HCT116 (cell line): ENCODE results near the gene CYP4A11. TPM values are rescaled to one million over a fixed set of nuclear protein-coding genes. Genes with fewer than 3 reads are reported as not detected.
"Not testable (repeated sequence)": the region's sequence is repeated elsewhere in the genome, so short reads cannot be mapped to it uniquely, and the experiment has no call there.

Source experiments
- ATAC-seq: fragments of 200-7000 bp; cut with Tn5 transposase; 2 replicates; pipeline ENCODE4 v1.9.1; 2020; ENCODE audit warnings: mild to moderate bottlenecking, moderate library complexity
- BruUV-seq: library from RNA; stranded (reverse); fragments of 400-500 nt; replicated peaks from 2 replicates; lab custom pipeline; 2021; lab: Mats Ljungman, UMichigan
- CTCF ChIA-PET: fragments of 300-600 bp; sonication (Branson Sonifier 250); formaldehyde crosslinking; loops from one replicate; lab custom pipeline; 2021; ENCODE audit warnings: antibody characterized with exemption; lab: Charles Lee
- POLR2A ChIA-PET: fragments of 300-600, 350-600 bp; sonication (Branson Sonifier 250); formaldehyde crosslinking; loops from one replicate; lab custom pipeline; 2021; ENCODE audit warnings: antibody characterized with exemption; lab: Charles Lee
- RAD21 ChIA-PET, 2 experiments: fragments of 300-600 bp; sonication (Branson Sonifier 250); formaldehyde crosslinking; loops; one replicate each; lab custom pipeline; 2023; ENCODE audit warnings: low total read pairs in 2 of 2; ENCODE audit not compliant: uncharacterized antibody in 2 of 2, unreplicated experiment in 2 of 2, low non-redundant PET in 1 of 2; lab: Charles Lee
- DNase-seq: peaks from one replicate; pipeline ENCODE4 v3.0.0-alpha.2; 2010; ENCODE audit warnings: low read depth, low spot score
- H2AFZ ChIP-seq: fragments of 200-600 bp; shearing (Covaris generic), sonication (generic); 2 replicates; pipeline ENCODE4 v1.6.1; 2017; ENCODE audit warnings: low read depth, mixed run types, mixed read lengths, antibody characterized with exemption, low read length; ENCODE audit not compliant: poor library complexity, severe bottlenecking
- H3K27ac ChIP-seq: 2 replicates; pipeline ENCODE4 v1.5.1; 2012; ENCODE audit warnings: low read depth, low read length
- H3K27me3 ChIP-seq: fragments of 200-600 bp; sonication (generic); 2 replicates; pipeline ENCODE4 v1.6.1; 2016; ENCODE audit warnings: mixed run types, low read length, mixed read lengths; ENCODE audit not compliant: insufficient read depth
- H3K36me3 ChIP-seq, 2 experiments: fragments of 200-500 bp in 1 of 2; fragments of 200-600 bp in 1 of 2; sonication (Bioruptor generic) in 1 of 2; sonication (generic) in 1 of 2; 2 replicates each; pipeline versions ENCODE4 v1.5.1 to v1.6.1; 2014 to 2016; ENCODE audit warnings: low read length in 2 of 2, inconsistent platforms in 1 of 2, mixed read lengths in 1 of 2, mixed run types in 1 of 2; ENCODE audit not compliant: insufficient read depth in 2 of 2, control insufficient read depth in 1 of 2
- H3K4me1 ChIP-seq, 2 experiments: fragments of 200-600 bp in 1 of 2; sonication (generic) in 1 of 2; 2 replicates each; pipeline versions ENCODE4 v1.5.1 to v1.6.1; 2012 to 2017; ENCODE audit warnings: low read length in 2 of 2, inconsistent platforms in 1 of 2, mild to moderate bottlenecking in 1 of 2, mixed read lengths in 1 of 2, mixed run types in 1 of 2, moderate library complexity in 1 of 2; ENCODE audit not compliant: insufficient read depth in 2 of 2, control insufficient read depth in 1 of 2
- H3K4me2 ChIP-seq: fragments of 200-600 bp; sonication (generic); 2 replicates; pipeline ENCODE4 v1.6.1; 2017; ENCODE audit warnings: mixed run types, low read length, mixed read lengths
- H3K4me3 ChIP-seq, 2 experiments: fragments of 200-600 bp in 1 of 2; sonication (generic) in 1 of 2; replicated peaks in 1 of 2; 2 replicates each; pipeline ENCODE4 v1.5.1; 2011 to 2016; ENCODE audit warnings: low read length in 2 of 2, control low read depth in 1 of 2, low read depth in 1 of 2, mild to moderate bottlenecking in 1 of 2, mixed read lengths in 1 of 2, mixed run types in 1 of 2
- H3K79me2 ChIP-seq: fragments of 200-600 bp; sonication (generic); 2 replicates; pipeline ENCODE4 v1.6.1; 2017; ENCODE audit warnings: mild to moderate bottlenecking, mixed run types, low read length, moderate library complexity, mixed read lengths; ENCODE audit not compliant: insufficient read depth
- H3K9ac ChIP-seq: fragments of 200-600 bp; sonication (generic); 2 replicates; pipeline ENCODE4 v1.6.1; 2016; ENCODE audit warnings: low read length, mixed read lengths
- H3K9me2 ChIP-seq: fragments of 200-600 bp; sonication (generic), shearing (Covaris generic); 2 replicates; pipeline ENCODE4 v1.6.1; 2017; ENCODE audit warnings: mixed run types, mild to moderate bottlenecking, moderate library complexity; ENCODE audit not compliant: insufficient read depth
- H3K9me3 ChIP-seq, 2 experiments: fragments of 200-500 bp in 1 of 2; fragments of 200-600 bp in 1 of 2; sonication (Bioruptor generic) in 1 of 2; sonication (generic) in 1 of 2; 2 replicates each; pipeline ENCODE4 v1.6.1; 2014 to 2017; ENCODE audit warnings: low read length in 2 of 2, mixed read lengths in 2 of 2, inconsistent platforms in 1 of 2, low read depth in 1 of 2, mild to moderate bottlenecking in 1 of 2, mixed run types in 1 of 2, moderate library complexity in 1 of 2; ENCODE audit not compliant: control insufficient read depth in 1 of 2, insufficient read depth in 1 of 2
- H4K20me1 ChIP-seq: fragments of 200-600 bp; sonication (generic), shearing (Covaris generic); 2 replicates; pipeline ENCODE4 v1.6.1; 2017; ENCODE audit warnings: mixed run types, mild to moderate bottlenecking, moderate library complexity; ENCODE audit not compliant: insufficient read depth
- POLR2A ChIP-seq: IDR thresholded peaks from 2 replicates; pipeline ENCODE4 v1.7.0; 2011; ENCODE audit warnings: borderline replicate concordance; ENCODE audit not compliant: insufficient read depth, insufficient read length; ENCODE audit errors: extremely low read depth
- POLR2AphosphoS5 ChIP-seq: IDR thresholded peaks from 2 replicates; pipeline ENCODE4 v1.6.1; 2011; ENCODE audit warnings: mild to moderate bottlenecking, low read depth, low read length, moderate library complexity
- RAD21 ChIP-seq: IDR thresholded peaks from 2 replicates; pipeline ENCODE4 v1.6.1; 2012; ENCODE audit warnings: low read depth, mild to moderate bottlenecking
- TCF7L2 ChIP-seq: IDR thresholded peaks from 2 replicates; pipeline ENCODE4 v1.7.0; 2011; ENCODE audit warnings: borderline replicate concordance, inconsistent platforms; ENCODE audit not compliant: insufficient read depth, insufficient read length; ENCODE audit errors: extremely low read depth
- ZBTB33 ChIP-seq: IDR thresholded peaks from 2 replicates; pipeline ENCODE4 v1.6.1; 2011; ENCODE audit warnings: mild to moderate bottlenecking, low read length, moderate library complexity; ENCODE audit not compliant: insufficient replicate concordance; ENCODE audit errors: extremely low read depth
- ZFX ChIP-seq: fragments of 450-650 bp; IDR thresholded peaks from 2 replicates; pipeline ENCODE4 v1.6.1; 2017
- intact Hi-C: fragments of 100-400 bp; cut with micrococcal nuclease; formaldehyde crosslinking; loops from 2 replicates; pipeline ENCODE4 v1.10.0; 2022
- total RNA-seq: library from RNA; stranded (reverse); gene quantifications from one replicate; pipeline ENCODE4 v1.2.1, GENCODE V29; 2021; ENCODE audit not compliant: unreplicated experiment

Gene CYP4A11
- total RNA-seq, 1 experiment from 2014 or later, result not detected

- H4K20me1 ChIP-seq, H3K36me3 ChIP-seq, intact Hi-C loops, H3K4me2 ChIP-seq, H3K27ac ChIP-seq, H3K9me3 ChIP-seq, CTCF ChIA-PET, RAD21 ChIA-PET, POLR2A ChIA-PET, H3K9me2 ChIP-seq, H3K4me1 ChIP-seq, H2AFZ ChIP-seq, H3K27me3 ChIP-seq, BruUV-seq, DNase-seq, H3K9ac ChIP-seq, ATAC-seq, H3K79me2 ChIP-seq, H3K4me3 ChIP-seq: not testable (repeated sequence)
Measured at GRCh38 chr1:46953847-46954246, 12.6 kb upstream of the CYP4A11 start.

- CTCF ChIA-PET, result not testable (repeated sequence)
Measured at GRCh38 chr1:46949417-46949666, 8.1 kb upstream of the CYP4A11 start.

GRCh38 chr1:46948629-46949416, 7.5 kb upstream of the CYP4A11 start:
- Histone ChIP-seq H2AFZ (no peak overlapping the region), H3K27me3 (peaks cover 3% of the 10 kb centered on the region; the same call in 1 of the 2 replicates), H4K20me1 (no peaks in the 10 kb centered on the region)
- no TSS peak for BruUV-seq
- RAD21 ChIA-PET, result no interaction called here
- no peak for TF ChIP-seq ZBTB33
- TF ChIP-seq TCF7L2, result no peak
- no peak for TF ChIP-seq POLR2A
- no peak for TF ChIP-seq POLR2AphosphoS5
- no peak for TF ChIP-seq ZFX
- TF ChIP-seq RAD21, result no peak
- TF ChIP-seq, all 23 proteins: peak for 0
- Histone ChIP-seq H3K9me3 (no peaks in the 10 kb centered on the region), H3K9me2 (no peaks in the 10 kb centered on the region), H3K4me2 (no peak overlapping the region), H3K9ac (no peak overlapping the region), H3K4me3 (no peak overlapping the region), H3K27ac (no peak overlapping the region), H3K79me2 (no peaks in the 10 kb centered on the region), H3K36me3 (no peaks in the 10 kb centered on the region), H3K4me1 (no peaks in the 10 kb centered on the region)
- CTCF ChIA-PET, result no interaction called here
- DNase-seq (no peak), ATAC-seq (no peak)
- POLR2A ChIA-PET, result no interaction called here
- intact Hi-C loops, result no loop called here

More at GRCh38 chr1:46949417-46949666, 8.1 kb upstream of the CYP4A11 start:
- H3K4me3 ChIP-seq, H4K20me1 ChIP-seq, H3K9ac ChIP-seq, intact Hi-C loops, BruUV-seq, ATAC-seq, H3K36me3 ChIP-seq, POLR2A ChIA-PET, H3K79me2 ChIP-seq, H3K9me3 ChIP-seq, H3K27ac ChIP-seq, H3K4me1 ChIP-seq, DNase-seq, H3K4me2 ChIP-seq, H3K27me3 ChIP-seq, RAD21 ChIA-PET, H2AFZ ChIP-seq, H3K9me2 ChIP-seq: not testable (repeated sequence)
